ENCODE results near the gene TDRD1.
A peak's percentile ranks its signal among the peaks of the same experiment; 100 is the strongest.

Gene TDRD1

GRCh38 chr10:114173921-114174694, 5.0 kb upstream of the TDRD1 start, which contains the start of gene CCDC186:
Gene CCDC186 (minus strand): TSS chr10:114174203. CDS start chr10:114163268, 10,935 bp downstream.
- DNase-seq (ENCODE audit: low read depth in 2 of 2), result peak; percentile 96 to 98

GRCh38 chr10:114174695-114175188, 4.4 kb upstream of the TDRD1 start:
- DNase-seq (ENCODE audit: low read depth in 2 of 2), result no peak

GRCh38 chr10:114175667-114176066, 3.5 kb upstream of the TDRD1 start:
- DNase-seq (ENCODE audit: low read depth in 2 of 2), result no peak

- DNase-seq (ENCODE audit: low read depth in 2 of 2), result no peak
Measured at GRCh38 chr10:114176511-114176910, 2.6 kb upstream of the TDRD1 start.

- no peak for DNase-seq (ENCODE audit: low read depth in 2 of 2)
Measured at GRCh38 chr10:114179747-114180146, 594 bp downstream of the TDRD1 start.

GRCh38 chr10:114180937-114181336, 1.8 kb downstream of the TDRD1 start:
- no peak for DNase-seq (ENCODE audit: low read depth in 2 of 2)

- no peak for DNase-seq (ENCODE audit: low read depth in 2 of 2)
Measured at GRCh38 chr10:114181971-114182370, 2.8 kb downstream of the TDRD1 start.

- no peak for DNase-seq (ENCODE audit: low read depth in 2 of 2)
Measured at GRCh38 chr10:114183563-114183962, 4.4 kb downstream of the TDRD1 start.

GRCh38 chr10:114184276-114184675, 5.1 kb downstream of the TDRD1 start:
- no peak for DNase-seq (ENCODE audit: low read depth in 2 of 2)

GRCh38 chr10:114188001-114188400, 8.8 kb downstream of the TDRD1 start:
- DNase-seq (ENCODE audit: low read depth in 2 of 2), result no peak

GRCh38 chr10:114188900-114189299, 9.7 kb downstream of the TDRD1 start:
- DNase-seq (ENCODE audit: low read depth in 2 of 2), result no peak

- no peak for DNase-seq (ENCODE audit: low read depth in 2 of 2)
Measured at GRCh38 chr10:114189700-114190099, 10.5 kb downstream of the TDRD1 start.

GRCh38 chr10:114195079-114195478, 15.9 kb downstream of the TDRD1 start:
- no peak for DNase-seq (ENCODE audit: low read depth in 2 of 2)

GRCh38 chr10:114199239-114199638, 20.1 kb downstream of the TDRD1 start:
- DNase-seq (ENCODE audit: low read depth in 2 of 2), result no peak

- DNase-seq (ENCODE audit: low read depth in 2 of 2), result no peak
Measured at GRCh38 chr10:114202812-114203211, 23.7 kb downstream of the TDRD1 start.

GRCh38 chr10:114206902-114207301, 27.7 kb downstream of the TDRD1 start:
- DNase-seq (ENCODE audit: low read depth in 2 of 2), result no peak

GRCh38 chr10:114207349-114207748, 28.2 kb downstream of the TDRD1 start:
- no peak for DNase-seq (ENCODE audit: low read depth in 2 of 2)

- no peak for DNase-seq (ENCODE audit: low read depth in 2 of 2)
Measured at GRCh38 chr10:114208351-114208750, 29.2 kb downstream of the TDRD1 start.

GRCh38 chr10:114212153-114212552, 33.0 kb downstream of the TDRD1 start:
- DNase-seq (ENCODE audit: low read depth in 2 of 2), result no peak

GRCh38 chr10:114215033-114215432, 35.9 kb downstream of the TDRD1 start:
- DNase-seq (ENCODE audit: low read depth in 2 of 2), result no peak

GRCh38 chr10:114220281-114220680, 41.1 kb downstream of the TDRD1 start:
- no peak for DNase-seq (ENCODE audit: low read depth in 2 of 2)

- no peak for DNase-seq (ENCODE audit: low read depth in 2 of 2)
Measured at GRCh38 chr10:114221235-114221634, 42.1 kb downstream of the TDRD1 start.

- no peak for DNase-seq (ENCODE audit: low read depth in 2 of 2)
Measured at GRCh38 chr10:114223066-114223465, 43.9 kb downstream of the TDRD1 start.

GRCh38 chr10:114228156-114228555, 49.0 kb downstream of the TDRD1 start:
- no peak for DNase-seq (ENCODE audit: low read depth in 2 of 2)
